ENCODE results near the gene CD47.

CD47 gene

DNA sequence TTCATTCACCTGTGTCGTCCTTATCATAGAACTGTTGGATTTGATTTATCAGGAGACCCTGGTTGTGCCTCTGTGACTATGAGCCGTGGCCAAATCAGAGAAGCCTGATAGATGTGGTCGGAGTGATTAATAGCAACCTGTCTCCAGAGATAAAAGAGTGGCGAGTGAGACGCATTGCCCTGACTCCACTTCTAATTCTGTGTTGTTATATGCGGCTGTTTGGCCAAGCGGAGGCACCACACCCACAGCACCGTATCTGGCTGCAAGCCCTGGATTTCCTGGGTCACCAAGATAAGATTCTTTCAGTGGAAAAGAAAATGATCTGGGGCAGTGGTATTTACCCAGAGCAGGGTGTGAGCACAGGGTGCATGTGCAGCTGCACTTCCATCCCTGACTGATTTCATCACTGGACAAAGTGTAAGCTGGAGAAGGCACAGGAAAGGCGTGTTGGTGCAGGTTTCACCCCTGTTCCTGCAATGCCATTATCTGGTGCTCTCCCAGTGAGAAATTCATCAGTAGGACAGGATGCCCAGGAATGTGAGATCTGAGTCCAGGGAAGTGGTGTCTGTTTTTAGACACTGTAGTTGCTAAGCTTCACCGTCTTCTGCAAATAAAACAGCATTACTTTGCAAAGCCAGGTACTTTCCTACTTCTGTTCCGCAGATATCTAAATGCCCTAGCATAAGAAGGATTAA is 84.6 kb downstream of the CD47 start:
- Histone ChIP-seq H3K27me3 (replicated peaks in 2 of 5; ENCODE audit: control insufficient read depth in 4 of 5, insufficient read depth in 5 of 5, low read length in 4 of 5) (peaks cover 0 to 42% (median 0%) of the 10 kb centered on the region in 5 experiments), H3K4me1 (ENCODE audit: control extremely low read depth in 1 of 4, control insufficient read depth in 4 of 4, insufficient read depth in 4 of 4, low read length in 3 of 4) (peaks cover 0 to 30% (median 23%) of the 10 kb centered on the region in 4 experiments), H3K9me3 (ENCODE audit: control extremely low read depth in 1 of 5, control insufficient read depth in 4 of 5, insufficient read depth in 2 of 5, low read depth in 1 of 5, low read length in 4 of 5) (peaks cover 0 to 3% (median 0%) of the 10 kb centered on the region in 5 experiments), H3K4me3 (ENCODE audit: control insufficient read depth in 1 of 7, extremely low read depth in 1 of 7, insufficient read depth in 4 of 7, low read depth in 2 of 7, low read length in 6 of 7) (peak overlapping the region in 1 of 7 experiments; percentile 20), H3K27ac (ENCODE audit: insufficient read depth in 1 of 2, low read depth in 1 of 2, low read length in 2 of 2, poor library complexity in 1 of 2, severe bottlenecking in 2 of 2) (no peak overlapping the region), H3K36me3 (ENCODE audit: control insufficient read depth in 4 of 4, insufficient read depth in 4 of 4, low read length in 3 of 4) (no peaks in the 10 kb centered on the region)
- 30% methylated on average over 10 of the region's 11 CpGs for WGBS (ENCODE audit: insufficient coverage)
- ChIA-PET POLR2A (no interaction called here), CTCF (interaction anchor here (1.4 to 1.7 kb wide), 2 partner anchors 11 to 119 kb away, joined by 3 to 6 read pairs; no protein-coding TSS in a partner anchor)
- peak; percentile 16 to 63 (median 40) for DNase-seq

DNA sequence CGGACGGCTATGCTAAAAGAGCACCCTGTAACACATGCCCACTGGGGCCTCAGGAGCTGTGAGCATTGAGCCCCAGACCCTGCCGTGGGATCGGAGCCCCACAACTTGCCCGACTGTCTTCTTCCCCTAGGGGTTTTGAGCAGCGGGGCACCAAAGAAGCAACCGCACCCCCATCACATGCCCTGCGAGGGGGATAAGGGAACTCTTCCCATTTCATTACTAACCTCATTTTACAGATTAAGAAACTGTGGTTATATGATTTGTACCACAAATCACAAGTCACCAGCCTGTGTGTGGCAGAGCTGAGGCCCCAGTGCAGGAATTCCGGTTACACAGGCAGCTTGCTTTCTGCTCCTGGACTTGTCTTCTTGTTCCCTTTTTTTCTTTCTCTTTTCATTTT is 86.2 kb downstream of the CD47 start:
- CTCF ChIA-PET, result interaction anchor here (0.9 to 1.9 kb wide), 6 partner anchors 11 to 473 kb away, joined by 3 to 5 read pairs (median 4); no protein-coding TSS in a partner anchor
- peaks cover 0 to 3% (median 0%) of the 10 kb centered on the region in 5 experiments for H3K9me3 ChIP-seq (ENCODE audit: control extremely low read depth in 1 of 5, control insufficient read depth in 4 of 5, insufficient read depth in 2 of 5, low read depth in 1 of 5, low read length in 4 of 5)
- POLR2A ChIA-PET, result interaction anchor here (0.5 to 0.8 kb wide), 2 partner anchors 10 to 459 kb away, joined by 3 read pairs; no protein-coding TSS in a partner anchor
- peak; percentile 68 to 91 (median 89) for DNase-seq
- 6% methylated on average over 6 of the region's 9 CpGs for WGBS (ENCODE audit: insufficient coverage)
- H3K27me3 ChIP-seq (replicated peaks in 2 of 5; ENCODE audit: control insufficient read depth in 4 of 5, insufficient read depth in 5 of 5, low read length in 4 of 5), result peaks cover 0 to 49% (median 0%) of the 10 kb centered on the region in 5 experiments
- peaks cover 0 to 30% (median 23%) of the 10 kb centered on the region in 4 experiments for H3K4me1 ChIP-seq (ENCODE audit: control extremely low read depth in 1 of 4, control insufficient read depth in 4 of 4, insufficient read depth in 4 of 4, low read length in 3 of 4)
- H3K36me3 ChIP-seq (ENCODE audit: control insufficient read depth in 4 of 4, insufficient read depth in 4 of 4, low read length in 3 of 4), result no peaks in the 10 kb centered on the region
- peak overlapping the region in 4 of 7 experiments; percentile 29 to 54 (median 34) for H3K4me3 ChIP-seq (ENCODE audit: control insufficient read depth in 1 of 7, extremely low read depth in 1 of 7, insufficient read depth in 4 of 7, low read depth in 2 of 7, low read length in 6 of 7)
- H3K27ac ChIP-seq (ENCODE audit: insufficient read depth in 1 of 2, low read depth in 1 of 2, low read length in 2 of 2, poor library complexity in 1 of 2, severe bottlenecking in 2 of 2), result no peak overlapping the region

DNA sequence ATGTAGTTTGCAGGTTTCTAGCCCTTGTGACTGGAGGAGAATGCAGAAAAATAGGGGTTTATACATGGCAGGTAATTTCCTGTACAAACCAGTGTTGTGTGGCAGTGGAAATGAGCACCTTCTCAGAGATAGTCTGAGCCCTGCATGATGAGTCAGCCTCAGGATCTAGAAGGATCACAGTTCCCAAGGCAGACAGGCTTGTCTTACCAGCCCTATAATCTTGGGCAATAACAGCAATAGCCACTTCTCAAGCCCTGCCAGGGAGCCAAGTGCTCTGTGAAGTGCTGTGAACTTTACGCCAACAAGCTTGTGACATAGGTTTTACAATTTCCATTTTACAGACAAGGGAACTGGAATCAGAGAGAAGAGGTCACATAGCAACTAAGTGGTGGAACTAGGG is 89.4 kb downstream of the CD47 start:
- Histone ChIP-seq H3K9me3 (ENCODE audit: control extremely low read depth in 1 of 5, control insufficient read depth in 4 of 5, insufficient read depth in 2 of 5, low read depth in 1 of 5, low read length in 4 of 5) (peaks cover 0 to 3% (median 0%) of the 10 kb centered on the region in 5 experiments), H3K27me3 (replicated peaks in 2 of 5; ENCODE audit: control insufficient read depth in 4 of 5, insufficient read depth in 5 of 5, low read length in 4 of 5) (peaks cover 0 to 37% (median 0%) of the 10 kb centered on the region in 5 experiments), H3K4me1 (ENCODE audit: control extremely low read depth in 1 of 4, control insufficient read depth in 4 of 4, insufficient read depth in 4 of 4, low read length in 3 of 4) (peaks cover 0 to 26% (median 21%) of the 10 kb centered on the region in 4 experiments), H3K36me3 (ENCODE audit: control insufficient read depth in 4 of 4, insufficient read depth in 4 of 4, low read length in 3 of 4) (no peaks in the 10 kb centered on the region), H3K4me3 (ENCODE audit: control insufficient read depth in 1 of 7, extremely low read depth in 1 of 7, insufficient read depth in 4 of 7, low read depth in 2 of 7, low read length in 6 of 7) (no peak overlapping the region), H3K27ac (ENCODE audit: insufficient read depth in 1 of 2, low read depth in 1 of 2, low read length in 2 of 2, poor library complexity in 1 of 2, severe bottlenecking in 2 of 2) (no peak overlapping the region)
- no peak for DNase-seq
- 80% methylated on average over 1 of the region's 1 CpG for WGBS (ENCODE audit: insufficient coverage)
- ChIA-PET CTCF (no interaction called here), POLR2A (no interaction called here)

DNA sequence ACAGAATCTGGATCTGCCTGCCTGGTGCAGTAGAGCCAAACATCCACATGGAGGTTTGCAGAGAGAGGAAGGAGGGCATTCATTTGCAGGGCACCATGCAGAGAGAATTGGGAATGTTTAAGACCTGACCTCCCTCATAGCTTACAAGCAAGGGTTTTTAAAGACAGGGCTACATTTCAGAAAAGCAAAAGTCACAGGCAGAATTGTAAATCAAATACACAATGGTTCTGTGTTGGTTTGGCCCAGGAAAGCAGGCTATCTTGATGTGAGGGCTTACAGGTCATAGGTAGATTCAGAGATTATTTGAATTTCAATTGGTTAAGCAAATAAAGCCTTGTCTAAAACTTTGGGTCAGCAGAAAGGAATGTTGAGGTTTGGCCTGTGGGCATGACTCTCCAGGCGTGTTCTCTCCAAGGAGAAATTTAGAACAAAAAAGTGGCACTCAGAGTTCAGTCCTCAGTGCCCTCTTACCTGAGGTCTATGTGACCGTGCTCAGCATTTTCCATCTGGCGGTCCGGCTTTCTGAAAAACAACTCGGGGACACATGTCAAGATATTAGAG is 91.5 kb downstream of the CD47 start:
- H3K27ac ChIP-seq (ENCODE audit: insufficient read depth in 1 of 2, low read depth in 1 of 2, low read length in 2 of 2, poor library complexity in 1 of 2, severe bottlenecking in 2 of 2), result no peak overlapping the region
- peaks cover 0 to 30% (median 0%) of the 10 kb centered on the region in 5 experiments for H3K27me3 ChIP-seq (replicated peaks in 2 of 5; ENCODE audit: control insufficient read depth in 4 of 5, insufficient read depth in 5 of 5, low read length in 4 of 5)
- ChIA-PET POLR2A (no interaction called here), CTCF (no interaction called here)
- DNase-seq, result no peak
- WGBS (ENCODE audit: insufficient coverage), result 99% methylated on average over 5 of the region's 5 CpGs
- H3K4me1 ChIP-seq (ENCODE audit: control extremely low read depth in 1 of 4, control insufficient read depth in 4 of 4, insufficient read depth in 4 of 4, low read length in 3 of 4), result peaks cover 0 to 13% (median 5%) of the 10 kb centered on the region in 4 experiments
- H3K36me3 ChIP-seq (ENCODE audit: control insufficient read depth in 4 of 4, insufficient read depth in 4 of 4, low read length in 3 of 4), result no peaks in the 10 kb centered on the region
- peaks cover 0 to 3% (median 0%) of the 10 kb centered on the region in 5 experiments for H3K9me3 ChIP-seq (ENCODE audit: control extremely low read depth in 1 of 5, control insufficient read depth in 4 of 5, insufficient read depth in 2 of 5, low read depth in 1 of 5, low read length in 4 of 5)
- H3K4me3 ChIP-seq (ENCODE audit: control insufficient read depth in 1 of 7, extremely low read depth in 1 of 7, insufficient read depth in 4 of 7, low read depth in 2 of 7, low read length in 6 of 7), result no peak overlapping the region

DNA sequence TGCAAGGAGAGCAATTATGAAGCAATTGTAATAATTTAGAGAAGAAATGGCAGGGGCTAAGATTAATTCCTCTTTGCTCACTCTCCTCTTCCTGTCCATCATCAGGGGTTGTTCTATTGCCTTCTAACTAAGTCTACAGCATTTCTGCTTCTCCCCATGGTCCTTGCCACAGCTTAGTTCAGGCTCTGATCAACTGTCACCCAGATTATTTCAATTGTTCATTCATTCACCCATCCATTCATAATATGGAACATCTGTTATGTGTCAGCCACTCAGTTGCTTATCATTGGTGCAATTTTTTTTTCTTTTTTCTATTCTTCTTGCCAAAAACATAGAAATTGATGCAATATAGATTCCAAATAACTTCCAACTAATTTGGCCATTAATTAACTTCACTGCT is 93.2 kb downstream of the CD47 start:
- CTCF ChIA-PET, result no interaction called here
- POLR2A ChIA-PET, result no interaction called here
- no peaks in the 10 kb centered on the region for H3K36me3 ChIP-seq (ENCODE audit: control insufficient read depth in 4 of 4, insufficient read depth in 4 of 4, low read length in 3 of 4)
- H3K9me3 ChIP-seq (ENCODE audit: control extremely low read depth in 1 of 5, control insufficient read depth in 4 of 5, insufficient read depth in 2 of 5, low read depth in 1 of 5, low read length in 4 of 5), result peaks cover 0 to 3% (median 0%) of the 10 kb centered on the region in 5 experiments
- H3K27me3 ChIP-seq (replicated peaks in 2 of 5; ENCODE audit: control insufficient read depth in 4 of 5, insufficient read depth in 5 of 5, low read length in 4 of 5), result peaks cover 0 to 22% (median 0%) of the 10 kb centered on the region in 5 experiments
- H3K4me1 ChIP-seq (ENCODE audit: control extremely low read depth in 1 of 4, control insufficient read depth in 4 of 4, insufficient read depth in 4 of 4, low read length in 3 of 4), result peaks cover 0 to 8% (median 0%) of the 10 kb centered on the region in 4 experiments
- no peak for DNase-seq
- no peak overlapping the region for H3K27ac ChIP-seq (ENCODE audit: insufficient read depth in 1 of 2, low read depth in 1 of 2, low read length in 2 of 2, poor library complexity in 1 of 2, severe bottlenecking in 2 of 2)
- no peak overlapping the region for H3K4me3 ChIP-seq (ENCODE audit: control insufficient read depth in 1 of 7, extremely low read depth in 1 of 7, insufficient read depth in 4 of 7, low read depth in 2 of 7, low read length in 6 of 7)

DNA sequence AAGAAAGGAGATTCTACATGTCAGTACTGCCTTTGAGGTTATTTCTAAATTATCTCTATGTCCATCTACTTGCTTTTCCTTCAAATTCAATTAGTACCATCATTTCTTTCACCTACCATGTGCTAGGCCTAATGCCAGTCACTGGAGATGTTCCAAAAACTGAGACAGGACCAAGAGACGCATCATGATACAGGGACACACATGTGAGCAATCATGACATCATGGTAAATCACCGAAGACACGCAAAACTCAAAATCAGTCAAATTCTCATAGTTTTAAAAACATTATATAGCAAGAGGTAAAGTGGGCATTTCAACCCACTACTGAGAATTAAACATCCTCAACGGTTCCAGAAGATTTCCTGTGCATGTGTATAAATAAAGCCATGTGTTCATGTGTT is 95.0 kb downstream of the CD47 start:
- Histone ChIP-seq H3K9me3 (ENCODE audit: control extremely low read depth in 1 of 5, control insufficient read depth in 4 of 5, insufficient read depth in 2 of 5, low read depth in 1 of 5, low read length in 4 of 5) (no peaks in the 10 kb centered on the region), H3K27me3 (replicated peaks in 2 of 5; ENCODE audit: control insufficient read depth in 4 of 5, insufficient read depth in 5 of 5, low read length in 4 of 5) (peaks cover 0 to 4% (median 0%) of the 10 kb centered on the region in 5 experiments), H3K4me1 (ENCODE audit: control extremely low read depth in 1 of 4, control insufficient read depth in 4 of 4, insufficient read depth in 4 of 4, low read length in 3 of 4) (peaks cover 0 to 8% (median 0%) of the 10 kb centered on the region in 4 experiments), H3K36me3 (ENCODE audit: control insufficient read depth in 4 of 4, insufficient read depth in 4 of 4, low read length in 3 of 4) (no peaks in the 10 kb centered on the region), H3K27ac (ENCODE audit: insufficient read depth in 1 of 2, low read depth in 1 of 2, low read length in 2 of 2, poor library complexity in 1 of 2, severe bottlenecking in 2 of 2) (no peak overlapping the region), H3K4me3 (ENCODE audit: control insufficient read depth in 1 of 7, extremely low read depth in 1 of 7, insufficient read depth in 4 of 7, low read depth in 2 of 7, low read length in 6 of 7) (no peak overlapping the region)
- DNase-seq, result no peak
- ChIA-PET POLR2A (no interaction called here), CTCF (interaction anchor here (0.7 to 1.6 kb wide), 3 partner anchors 11 to 68 kb away, joined by 3 read pairs; no protein-coding TSS in a partner anchor)
- no CpG with 5 or more reads among the region's 4 CpGs for WGBS (ENCODE audit: insufficient coverage)
